Measurements from ENCODE around the gene NPW.
A peak's percentile ranks its signal among the peaks of the same experiment; 100 is the strongest.

NPW gene

GRCh38 chr16:2037115-2037514 lies 17.5 kb downstream of the NPW start:
- DNase-seq (ENCODE audit: low spot score) = no peak

GRCh38 chr16:2037647-2038381 lies 18.2 kb downstream of the NPW start:
- no peak for DNase-seq (ENCODE audit: low spot score)

GRCh38 chr16:2038382-2039231 lies 19.0 kb downstream of the NPW start:
- DNase-seq (ENCODE audit: low spot score) = no peak

GRCh38 chr16:2039274-2040031 lies 19.9 kb downstream of the NPW start:
- DNase-seq (ENCODE audit: low spot score) = no peak

- no peak for DNase-seq (ENCODE audit: low spot score)
Measured at GRCh38 chr16:2040041-2040786, 20.6 kb downstream of the NPW start.

- no peak for DNase-seq (ENCODE audit: low spot score)
Measured at GRCh38 chr16:2040787-2041522, 21.4 kb downstream of the NPW start.

- DNase-seq (ENCODE audit: low spot score) = no peak
Measured at GRCh38 chr16:2042171-2042985, 22.8 kb downstream of the NPW start.

GRCh38 chr16:2042986-2043666 lies 23.5 kb downstream of the NPW start:
- no peak for DNase-seq (ENCODE audit: low spot score)

- no peak for DNase-seq (ENCODE audit: low spot score)
Measured at GRCh38 chr16:2043667-2044451, 24.3 kb downstream of the NPW start.

- DNase-seq (ENCODE audit: low spot score) = no peak
Measured at GRCh38 chr16:2044541-2044940, 25.0 kb downstream of the NPW start.

GRCh38 chr16:2045965-2046892 lies 26.6 kb downstream of the NPW start:
- no peak for DNase-seq (ENCODE audit: low spot score)

GRCh38 chr16:2046893-2047329 lies 27.3 kb downstream of the NPW start:
- DNase-seq (ENCODE audit: low spot score) = no peak

- peak; percentile 96 for DNase-seq (ENCODE audit: low spot score)
Measured at GRCh38 chr16:2047330-2048115, 27.9 kb downstream of the NPW start, which contains the start of the genes NTHL1 and TSC2. Gene NTHL1, minus strand, starts transcription at chr16:2047834. Its CDS starts 11 bp downstream, at chr16:2047823. Gene TSC2, plus strand, starts transcription at chr16:2047985. Its CDS starts 631 bp downstream, at chr16:2048616.

- no peak for DNase-seq (ENCODE audit: low spot score)
Measured at GRCh38 chr16:2048116-2048543, 28.5 kb downstream of the NPW start.

GRCh38 chr16:2053211-2053610 lies 33.6 kb downstream of the NPW start:
- no peak for DNase-seq (ENCODE audit: low spot score)

- no peak for DNase-seq (ENCODE audit: low spot score)
Measured at GRCh38 chr16:2053897-2054296, 34.3 kb downstream of the NPW start.
